NT2/D1 (cell line): ENCODE data around the gene CRYGN.

Source experiments
- YY1 ChIP-seq: IDR thresholded peaks from 2 replicates; pipeline ENCODE4 v1.6.1; 2011; ENCODE audit not compliant: insufficient read length, insufficient read depth
- ZNF274 ChIP-seq: IDR thresholded peaks from 2 replicates; pipeline ENCODE4 v1.6.1; 2011; ENCODE audit warnings: mild to moderate bottlenecking, low read depth, low read length

DNA sequence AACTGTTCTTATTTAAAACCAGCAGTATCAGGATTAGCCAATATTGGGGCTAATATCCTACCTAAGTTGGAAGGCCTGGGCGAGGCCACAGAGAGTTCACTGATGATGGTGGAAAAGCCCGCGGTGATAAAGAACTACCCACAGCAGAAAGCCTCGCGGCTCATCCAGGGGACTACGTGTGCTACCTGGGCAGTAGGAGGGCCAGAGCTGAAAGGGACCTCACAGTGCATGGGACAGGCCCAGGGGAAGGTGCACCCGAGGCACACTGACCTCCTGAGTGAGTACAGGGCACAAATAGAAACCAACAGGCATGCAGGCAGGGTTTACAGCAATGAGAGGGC lies 31.5 kb downstream of the CRYGN start:
- no peak for TF ChIP-seq ZNF274
- no peak for TF ChIP-seq YY1
